IPS-NIHi7 (cell line): ENCODE measurements around the gene NLRP5.
A peak's percentile ranks its signal among the peaks of the same experiment; 100 is the strongest.
"Not testable (repeated sequence)": the region's sequence is repeated elsewhere in the genome, so short reads cannot be mapped to it uniquely, and the experiment has no call there.

ENCODE experiments used
- DNase-seq: peaks from one replicate; pipeline ENCODE4 v3.0.0; 2012; ENCODE audit warnings: mixed read lengths; ENCODE audit errors: extremely low spot score

NLRP5 gene

DNA sequence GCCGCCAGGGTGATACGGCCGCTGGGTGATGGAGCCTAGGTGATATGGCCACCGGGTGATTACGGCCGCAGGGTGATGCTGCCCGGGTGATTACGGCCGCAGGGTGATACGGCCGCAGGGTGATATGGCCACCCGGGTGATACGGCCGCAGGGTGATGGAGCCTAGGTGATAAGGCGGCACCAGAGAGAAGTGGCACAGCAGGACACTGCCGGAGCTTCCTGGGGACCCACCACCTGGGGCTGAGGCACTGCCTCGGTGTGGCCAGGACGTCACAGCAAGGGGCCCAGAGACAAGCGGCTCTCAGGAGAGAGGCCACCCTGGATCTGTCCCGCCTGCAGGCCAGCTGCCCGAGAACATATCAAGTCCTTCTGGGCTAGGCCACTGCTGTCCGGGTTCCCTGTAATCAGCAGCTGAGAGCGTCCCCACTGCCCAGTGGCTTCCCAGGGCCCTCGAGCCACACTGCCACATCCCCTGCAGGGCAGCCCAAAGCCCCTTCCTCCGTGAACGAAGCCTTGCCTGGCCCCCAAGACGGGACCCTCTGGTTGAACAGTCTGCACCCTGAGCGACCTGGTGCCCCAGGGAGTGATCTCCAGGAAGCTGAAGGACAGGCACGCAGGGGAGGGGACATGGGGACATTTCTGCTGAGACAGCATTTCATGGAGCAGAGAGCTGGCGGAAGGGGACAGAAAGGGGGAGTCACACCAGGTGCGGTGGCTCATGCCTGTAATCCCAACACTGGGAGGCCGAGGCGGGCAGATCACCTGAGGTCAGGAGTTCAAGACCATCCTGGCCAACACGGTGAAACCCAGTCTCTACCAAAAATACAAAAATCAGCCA, 112.4 kb downstream of the NLRP5 start:
- DNase-seq, result no peak

DNA sequence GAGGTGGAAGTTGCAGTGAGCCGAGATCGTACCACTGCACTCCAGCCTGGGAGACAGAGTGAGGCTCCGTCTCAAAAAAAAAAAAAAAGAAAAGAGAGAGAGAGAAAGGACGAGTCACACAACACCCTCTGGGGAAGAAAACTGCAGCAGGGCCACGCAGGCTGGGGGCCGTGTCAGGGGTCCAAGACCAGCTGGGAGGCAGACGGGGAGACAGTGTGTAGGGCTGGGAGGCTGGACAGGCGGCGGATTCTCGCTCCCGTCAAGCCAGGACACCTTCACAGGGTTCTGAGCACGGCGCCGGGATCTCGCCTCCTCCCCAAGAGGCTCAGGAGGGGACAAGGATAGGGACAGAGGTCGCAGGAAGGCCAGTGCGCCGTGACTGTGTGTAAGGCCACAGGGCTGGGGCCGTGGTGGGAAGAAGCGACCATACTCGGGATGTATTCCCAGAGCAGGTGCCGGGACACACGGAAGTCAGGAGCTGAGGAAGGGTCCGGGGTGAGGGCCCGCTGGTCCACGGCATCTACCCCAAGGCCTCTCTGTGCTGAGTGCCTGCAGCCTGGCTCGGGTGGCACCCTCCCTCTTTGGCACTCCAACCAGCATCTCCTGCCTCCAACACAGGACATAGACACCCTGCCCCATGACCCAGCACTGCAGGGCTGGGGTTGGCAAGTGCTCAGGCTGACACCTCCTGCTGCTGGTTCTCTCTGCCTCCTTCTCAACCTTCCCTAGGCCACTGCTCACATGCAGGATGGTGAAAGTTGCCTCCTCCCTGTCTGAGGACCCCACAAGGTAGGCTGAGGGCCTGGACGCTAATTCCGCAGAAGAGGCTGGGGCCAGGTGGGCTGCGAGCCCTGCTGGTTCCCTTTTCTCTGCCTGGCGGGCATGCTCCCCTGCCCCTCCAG, 113.3 kb downstream of the NLRP5 start:
- no peak for DNase-seq

DNA sequence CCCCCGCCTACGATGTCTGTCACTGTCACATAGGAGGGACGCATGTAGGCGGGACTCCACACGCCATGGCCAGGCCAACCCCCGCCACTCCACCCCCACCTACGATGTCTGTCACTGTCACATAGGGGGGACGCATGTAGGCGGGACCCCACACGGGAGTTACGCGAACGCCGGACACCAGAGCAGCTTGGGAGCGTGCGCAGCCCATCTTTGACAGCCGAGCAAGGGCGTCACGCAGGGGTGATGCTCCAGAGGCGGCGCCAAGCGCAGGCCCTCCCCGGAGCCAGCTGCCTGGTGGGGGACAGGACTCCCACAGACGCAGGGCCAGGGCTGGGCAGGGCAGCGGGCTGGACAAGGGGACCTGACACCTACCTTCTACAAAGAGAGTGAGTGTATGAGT, 114.5 kb downstream of the NLRP5 start:
- DNase-seq, result no peak

DNA sequence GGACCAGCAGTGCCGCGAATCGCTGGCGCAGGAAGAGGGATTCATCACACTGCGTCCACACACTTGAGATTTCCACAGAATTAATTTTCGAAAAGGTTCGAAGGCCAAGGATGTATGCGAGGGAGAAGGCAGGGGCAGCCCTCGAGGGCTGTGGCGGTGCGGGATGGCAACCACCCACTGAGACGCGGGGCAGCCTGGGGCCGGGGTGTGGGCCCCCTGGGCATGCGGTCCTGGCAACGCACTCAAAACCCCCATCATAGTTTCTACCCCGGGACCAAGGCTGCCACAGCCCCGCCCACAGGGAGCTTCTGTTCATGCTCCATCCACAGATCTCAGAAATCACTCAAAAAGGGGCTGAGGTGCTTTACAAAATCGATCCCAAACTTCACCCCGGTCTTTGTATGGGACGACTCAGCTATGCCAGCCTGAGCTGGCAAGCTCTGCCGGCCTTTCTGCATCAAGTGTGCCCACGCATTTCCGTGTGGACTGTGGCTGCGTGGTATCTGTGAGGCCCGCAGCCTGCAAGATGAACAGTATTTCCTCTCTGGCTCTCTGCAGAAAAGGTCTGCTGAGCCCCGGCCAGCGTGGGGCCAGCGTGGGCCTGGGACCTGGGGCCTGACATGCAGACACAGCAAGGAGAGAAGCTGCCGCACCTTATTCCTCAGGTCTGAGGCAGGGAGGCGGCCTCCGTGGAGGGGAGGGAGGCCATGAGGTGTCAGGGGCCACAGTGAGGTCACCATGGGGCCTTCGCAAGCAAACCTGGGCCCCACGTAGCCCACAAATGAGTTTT, 115.4 kb downstream of the NLRP5 start:
- no peak for DNase-seq

DNA sequence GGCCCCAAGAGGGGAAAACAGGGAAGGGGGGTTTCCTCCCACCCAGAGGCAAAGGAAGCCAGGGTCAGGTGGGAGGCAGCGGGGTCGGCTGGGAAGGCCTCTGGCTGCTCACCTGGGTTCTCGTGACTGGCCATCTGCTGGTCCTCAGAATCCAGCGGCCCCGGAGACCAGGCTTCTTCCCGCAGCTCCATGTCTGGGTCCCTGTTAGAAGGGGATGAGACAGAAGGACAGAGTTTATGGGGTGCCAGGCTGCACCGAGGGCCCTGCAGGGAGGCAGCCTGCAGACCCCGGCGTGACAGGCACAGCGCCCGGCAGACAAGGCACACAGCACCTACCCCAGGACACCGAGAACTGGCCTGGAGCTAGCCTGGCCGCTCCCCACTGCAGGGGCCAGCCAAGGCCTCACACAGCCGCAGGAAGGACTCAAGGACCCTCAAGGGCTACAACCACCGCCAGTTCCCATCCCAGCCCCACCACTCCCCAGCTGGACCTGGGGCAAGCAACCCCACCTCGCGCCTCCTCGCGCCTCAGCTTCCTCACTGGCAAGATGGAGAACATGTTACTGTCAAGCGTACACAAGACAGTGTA, 116.5 kb downstream of the NLRP5 start:
- DNase-seq, result no peak

DNA sequence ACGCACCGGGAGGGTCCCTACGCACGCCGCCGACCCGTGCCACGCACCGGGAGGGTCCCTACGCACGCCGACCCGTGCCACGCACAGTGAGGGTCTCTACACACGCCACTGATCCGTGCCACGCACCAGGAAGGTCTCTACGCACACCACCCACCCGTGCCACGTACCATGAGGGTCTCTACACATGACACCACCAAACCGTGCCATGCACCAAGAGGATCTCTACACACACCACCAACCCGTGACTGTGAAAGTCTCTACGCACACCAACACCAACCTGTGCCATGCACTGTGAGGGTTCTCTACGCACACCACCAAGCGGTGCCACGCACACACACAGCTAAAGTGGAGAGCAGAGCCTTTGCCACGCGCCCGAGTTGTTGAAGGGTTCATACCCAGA, 117.8 kb downstream of the NLRP5 start:
- DNase-seq, result no peak

DNA sequence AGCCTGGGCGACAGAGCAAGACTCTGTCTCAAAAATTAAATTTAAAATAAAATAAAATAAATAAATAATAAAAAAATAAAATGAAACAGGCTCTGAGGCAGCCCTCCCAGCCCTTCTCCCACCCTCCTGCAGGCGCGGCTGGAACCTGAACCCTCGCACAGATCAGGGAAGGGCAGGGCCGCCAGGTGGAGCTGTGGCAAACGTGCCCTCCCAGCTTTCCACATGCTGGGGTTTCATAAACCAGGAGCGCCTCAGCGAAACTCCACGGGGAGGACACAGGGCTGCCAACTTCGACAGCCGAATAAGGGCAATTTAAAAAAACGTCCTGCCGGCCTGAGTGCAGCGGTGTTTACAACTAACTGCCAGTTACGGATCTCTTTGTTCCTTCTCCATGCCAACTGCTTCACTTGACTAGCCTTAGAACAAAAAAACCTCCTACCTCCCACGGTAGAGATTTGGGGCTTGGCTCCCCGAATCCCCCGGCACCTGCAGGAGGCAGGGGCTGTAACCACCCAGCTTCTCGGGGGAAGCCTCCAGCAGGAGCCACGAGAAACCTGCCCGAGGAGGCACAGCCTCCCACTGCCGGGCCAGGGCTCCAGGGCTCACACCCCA, 118.6 kb downstream of the NLRP5 start:
- peak; percentile 83 for DNase-seq

DNA sequence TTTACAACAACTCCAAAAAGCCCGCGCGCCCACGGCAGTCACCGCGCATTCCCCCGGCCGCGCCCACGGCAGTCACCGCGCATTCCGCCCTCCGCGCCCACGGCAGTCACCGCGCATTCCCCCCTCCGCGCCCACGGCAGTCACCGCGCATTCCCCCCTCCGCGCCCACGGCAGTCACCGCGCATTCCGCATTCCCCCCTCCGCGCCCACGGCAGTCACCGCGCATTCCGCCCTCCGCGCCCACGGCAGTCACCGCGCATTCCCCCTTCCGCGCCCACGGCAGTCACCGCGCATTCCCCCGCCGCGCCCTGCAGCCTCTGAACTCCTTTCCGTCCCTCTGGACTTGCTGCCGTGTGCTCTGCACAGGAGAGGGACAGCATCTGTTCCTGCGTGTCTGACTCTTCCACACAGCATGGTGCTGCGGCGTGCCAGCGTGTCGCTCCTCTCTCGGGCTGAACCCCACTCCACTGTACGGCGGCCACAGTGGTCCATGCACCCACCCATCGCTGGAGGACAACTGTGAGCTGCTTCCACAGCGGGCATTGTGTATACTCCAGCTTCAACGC, 119.3 kb downstream of the NLRP5 start:
- DNase-seq, result not testable (repeated sequence)

DNA sequence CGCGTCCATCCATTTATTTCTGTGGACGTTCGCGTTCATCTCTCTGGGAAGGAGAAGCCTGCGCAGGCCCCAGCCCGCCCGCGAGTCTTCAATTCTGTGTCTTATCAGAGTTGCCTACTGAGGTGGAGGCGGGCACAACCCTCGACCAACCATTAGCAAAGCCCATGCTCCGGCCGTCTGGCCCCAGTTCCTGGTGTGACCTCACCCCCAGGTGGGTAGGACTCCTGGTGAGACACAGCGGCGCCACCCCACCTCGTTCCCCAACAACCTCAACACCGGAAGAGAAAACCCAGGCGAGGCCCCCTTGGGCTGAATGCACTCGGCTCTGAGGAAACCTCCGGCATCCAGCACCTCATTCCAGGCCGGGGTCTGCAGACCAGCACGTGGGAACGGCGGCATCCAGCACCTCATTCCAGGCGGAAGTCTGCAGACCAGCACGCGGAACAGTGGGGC, 119.8 kb downstream of the NLRP5 start:
- DNase-seq, result no peak

DNA sequence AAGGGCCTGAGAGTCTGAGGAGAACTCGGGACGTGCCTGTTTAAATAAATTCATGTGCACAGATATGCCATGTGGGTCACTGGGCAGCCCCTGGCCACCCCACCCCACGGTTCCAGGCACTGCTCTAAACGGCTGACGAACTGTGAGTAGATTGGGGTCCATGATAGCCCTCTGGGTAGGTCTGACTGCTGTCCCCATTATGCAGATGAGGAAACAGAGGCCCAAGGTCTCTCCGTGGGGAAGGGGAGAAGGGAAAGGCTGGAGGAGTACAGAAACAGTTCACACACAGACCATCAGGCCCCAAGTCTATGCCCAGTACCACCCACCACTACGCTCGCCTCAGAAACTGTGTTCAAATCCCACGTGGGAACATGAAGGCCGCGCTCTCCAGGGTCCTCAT, 120.4 kb downstream of the NLRP5 start:
- DNase-seq, result no peak

DNA sequence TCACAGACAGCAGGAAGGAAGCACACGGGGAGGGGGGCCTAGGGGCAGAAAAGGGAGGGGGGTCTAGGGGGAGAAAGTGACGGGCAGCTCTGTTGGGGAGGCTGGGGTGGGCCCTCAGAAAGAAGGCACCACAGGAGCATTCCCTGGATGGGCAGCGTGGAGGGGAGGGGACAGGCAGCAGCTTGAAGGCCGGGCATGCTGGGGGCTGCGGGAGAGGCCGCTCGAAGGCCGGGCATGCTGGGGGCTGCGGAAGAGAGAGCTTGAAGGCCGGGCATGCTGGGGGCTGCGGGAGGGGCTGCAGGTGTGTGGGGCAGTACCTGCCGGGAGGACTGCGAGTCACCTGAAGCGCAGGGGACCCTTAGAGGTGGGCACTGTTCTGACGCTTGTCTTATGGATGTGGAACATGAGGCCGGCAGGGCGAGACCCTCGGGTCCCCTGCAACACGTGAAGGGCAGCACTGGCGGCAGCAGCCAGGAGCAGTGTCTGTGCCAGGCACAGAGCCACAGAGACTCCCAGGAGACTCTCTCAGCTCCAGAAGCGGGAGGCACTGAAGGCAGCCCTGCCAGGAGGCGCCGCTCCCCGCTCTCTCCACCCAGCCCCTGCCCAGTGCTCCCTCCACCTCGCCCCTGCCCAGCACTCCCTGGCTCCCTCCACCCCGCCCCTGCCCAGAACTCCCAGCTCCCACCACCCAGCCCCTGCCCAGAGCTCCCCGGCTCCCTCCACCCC, 121.2 kb downstream of the NLRP5 start:
- no peak for DNase-seq

DNA sequence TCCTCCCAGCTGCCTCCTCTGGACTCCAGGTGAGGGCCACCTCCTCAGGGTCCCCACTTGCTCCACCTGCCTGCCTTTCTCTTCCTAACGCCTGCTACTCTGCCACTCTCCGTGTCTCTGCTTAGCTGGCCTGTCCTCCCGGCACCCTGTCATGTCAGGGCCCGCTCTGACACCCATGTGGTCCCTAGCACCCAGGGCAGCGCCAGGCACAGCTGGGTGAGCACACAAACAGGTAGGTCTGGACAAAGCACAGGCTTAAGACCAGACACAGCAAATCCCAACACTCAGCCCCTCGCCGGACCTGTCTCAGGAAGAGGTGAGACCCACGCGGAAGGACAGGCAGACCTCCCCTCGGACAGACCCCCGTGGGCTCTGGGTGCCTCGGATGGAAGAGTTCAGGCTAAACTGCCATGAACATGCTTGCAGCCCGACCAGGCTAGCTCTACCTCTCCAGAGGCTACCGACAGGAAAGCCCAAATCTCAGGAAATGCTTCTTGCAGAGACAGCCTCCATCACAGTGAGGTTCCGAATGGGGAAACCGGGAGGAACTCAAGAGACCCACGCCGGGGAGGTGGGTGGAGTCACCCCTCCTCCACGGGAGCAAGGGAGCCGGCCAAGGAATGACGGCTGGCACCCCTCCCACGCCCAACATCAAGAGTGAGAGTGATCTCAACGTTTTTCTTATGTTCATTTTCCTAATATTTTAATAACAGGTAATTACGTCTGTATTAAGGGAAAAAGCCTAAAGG, 122.0 kb downstream of the NLRP5 start:
- DNase-seq, result no peak

DNA sequence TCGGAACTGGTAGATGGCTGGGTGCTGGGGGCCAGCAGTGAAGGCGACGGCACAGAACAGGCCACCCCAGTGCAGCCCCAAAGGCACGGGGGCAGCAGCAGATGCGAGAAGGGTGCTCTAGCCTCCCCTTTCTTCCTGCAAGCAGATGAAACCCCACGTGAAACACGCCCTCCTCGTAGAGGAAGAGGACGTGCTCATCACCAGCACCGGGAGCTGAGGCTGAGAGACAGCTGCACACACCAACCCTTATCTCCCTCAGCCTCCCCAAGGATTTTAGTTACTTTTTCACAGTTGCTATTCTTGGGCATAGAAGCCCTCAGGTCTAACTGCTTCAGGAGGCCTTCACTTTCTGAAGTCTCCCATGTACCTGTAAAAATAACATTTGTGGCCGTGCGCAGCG, 122.7 kb downstream of the NLRP5 start:
- no peak for DNase-seq

DNA sequence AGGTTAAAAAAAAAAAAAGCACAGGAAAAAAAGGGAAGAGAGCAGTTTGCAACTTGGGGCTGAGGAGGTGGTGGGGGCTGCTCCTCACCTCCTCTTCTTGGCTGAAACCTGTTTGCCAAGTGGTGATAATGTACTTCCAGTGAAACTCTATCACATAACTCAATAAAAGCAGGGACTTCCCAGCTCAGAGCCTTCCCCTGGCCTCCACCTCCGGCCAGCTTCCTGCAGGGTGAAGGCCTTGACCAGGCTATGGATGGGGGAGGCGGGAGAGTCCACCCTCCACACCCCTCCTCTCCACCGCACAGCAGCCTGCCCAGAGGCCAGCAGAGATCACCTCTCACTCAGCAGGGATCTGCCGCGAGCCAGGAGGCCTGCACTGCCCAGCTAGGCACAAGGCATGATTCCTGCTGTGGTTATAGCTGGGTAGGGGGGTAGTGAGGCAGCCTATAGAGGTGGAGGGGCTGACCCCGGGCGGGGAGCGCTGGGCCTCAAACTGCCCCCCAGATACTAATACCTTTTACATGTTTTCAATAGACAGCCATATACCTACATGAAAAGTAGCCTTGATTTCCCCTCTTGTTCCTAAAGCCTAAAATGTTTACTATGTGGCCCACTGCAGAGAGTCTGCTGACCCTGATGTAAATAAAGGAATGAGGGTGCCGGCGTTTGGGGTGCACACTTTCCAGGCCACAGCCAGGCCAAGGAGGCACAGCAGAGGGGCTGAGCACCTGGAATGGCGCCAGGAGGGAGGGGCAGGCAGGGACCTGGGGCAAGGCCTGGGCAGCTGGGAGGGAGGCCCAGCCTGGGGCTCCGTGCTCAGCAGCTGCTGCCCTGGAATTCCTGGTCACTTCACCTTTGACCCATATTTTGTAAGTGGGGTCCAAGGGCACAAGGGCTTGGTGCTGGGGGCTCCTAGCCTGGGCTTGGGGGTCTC, 124.2 kb downstream of the NLRP5 start:
- no peak for DNase-seq
